Measurements from ENCODE around the gene PZP. TPM values are rescaled to one million over a fixed set of nuclear protein-coding genes. Genes with fewer than 3 reads are reported as not detected.
"Not testable (repeated sequence)": the region's sequence is repeated elsewhere in the genome, so short reads cannot be mapped to it uniquely, and the experiment has no call there.

Gene PZP
- total and polyA plus RNA-seq, 7 donors, result 0.11 to 0.25 (median 0.17) TPM

DNA sequence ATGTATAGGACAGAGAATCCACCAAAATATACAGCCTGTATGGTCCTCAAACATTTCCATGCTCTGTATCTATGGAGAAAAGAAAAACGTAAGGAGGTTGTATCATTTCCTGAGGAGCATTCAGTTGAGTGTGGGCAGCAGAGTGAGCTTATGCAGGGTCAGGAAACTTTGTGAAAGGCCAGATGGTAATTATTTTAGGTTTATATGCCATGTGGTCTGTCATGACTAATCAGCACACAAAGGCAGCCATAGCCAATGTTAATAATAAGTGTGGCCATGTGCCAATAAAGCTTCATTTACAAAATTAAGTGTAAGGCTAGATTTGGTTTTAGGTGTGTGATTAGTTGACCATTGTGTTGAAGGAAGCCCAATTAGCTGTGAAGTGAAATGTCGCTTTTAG is 59.3 kb downstream of the PZP start:
- peaks cover 8% of the 10 kb centered on the region for H3K9me3 ChIP-seq
- H3K36me3 ChIP-seq (ENCODE audit: insufficient read depth in 1 of 2, low read depth in 1 of 2), result no peaks in the 10 kb centered on the region
- H3K4me1 ChIP-seq, result no peaks in the 10 kb centered on the region
- WGBS, 3 donors, result 67 to 82% (median 82%) methylated on average over 2 of the region's 2 CpGs
- no peak overlapping the region for H3K27ac ChIP-seq
- ATAC-seq (no peak), DNase-seq (no peak)
- H3K27me3 ChIP-seq (ENCODE audit: insufficient read depth in 3 of 3, low read length in 2 of 3), result no peaks in the 10 kb centered on the region
- H3K4me3 ChIP-seq, result no peak overlapping the region
- intact Hi-C loops (cut with DNase I), result no loop called here
- TF ChIP-seq, protein P1, sequence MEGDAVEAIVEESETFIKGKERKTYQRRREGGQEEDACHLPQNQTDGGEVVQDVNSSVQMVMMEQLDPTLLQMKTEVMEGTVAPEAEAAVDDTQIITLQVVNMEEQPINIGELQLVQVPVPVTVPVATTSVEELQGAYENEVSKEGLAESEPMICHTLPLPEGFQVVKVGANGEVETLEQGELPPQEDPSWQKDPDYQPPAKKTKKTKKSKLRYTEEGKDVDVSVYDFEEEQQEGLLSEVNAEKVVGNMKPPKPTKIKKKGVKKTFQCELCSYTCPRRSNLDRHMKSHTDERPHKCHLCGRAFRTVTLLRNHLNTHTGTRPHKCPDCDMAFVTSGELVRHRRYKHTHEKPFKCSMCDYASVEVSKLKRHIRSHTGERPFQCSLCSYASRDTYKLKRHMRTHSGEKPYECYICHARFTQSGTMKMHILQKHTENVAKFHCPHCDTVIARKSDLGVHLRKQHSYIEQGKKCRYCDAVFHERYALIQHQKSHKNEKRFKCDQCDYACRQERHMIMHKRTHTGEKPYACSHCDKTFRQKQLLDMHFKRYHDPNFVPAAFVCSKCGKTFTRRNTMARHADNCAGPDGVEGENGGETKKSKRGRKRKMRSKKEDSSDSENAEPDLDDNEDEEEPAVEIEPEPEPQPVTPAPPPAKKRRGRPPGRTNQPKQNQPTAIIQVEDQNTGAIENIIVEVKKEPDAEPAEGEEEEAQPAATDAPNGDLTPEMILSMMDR (IDR thresholded peaks at IDR 0.05), result no peak

DNA sequence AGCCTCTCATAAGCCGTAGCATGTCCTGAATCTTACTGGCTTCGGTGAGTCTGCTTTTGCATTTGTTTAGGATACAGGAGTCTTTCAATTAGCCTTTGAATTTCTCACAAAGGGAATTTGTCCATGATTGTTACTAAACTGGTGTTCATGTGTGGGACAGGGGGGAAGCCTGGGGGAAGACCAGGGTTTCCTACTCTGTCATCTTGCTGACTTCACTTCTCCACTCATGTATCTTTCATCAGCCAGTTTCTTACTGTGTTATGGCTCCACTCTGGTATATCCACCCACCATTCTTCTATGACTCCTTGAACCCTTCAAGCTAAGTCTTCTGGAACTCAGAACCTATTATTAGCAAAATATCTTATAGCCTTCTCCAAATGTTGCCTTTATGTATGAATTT is 60.7 kb downstream of the PZP start:
- Histone ChIP-seq H3K4me3 (no peak overlapping the region), H3K9me3 (peaks cover 8% of the 10 kb centered on the region), H3K27me3 (ENCODE audit: insufficient read depth in 3 of 3, low read length in 2 of 3) (no peaks in the 10 kb centered on the region), H3K36me3 (ENCODE audit: insufficient read depth in 1 of 2, low read depth in 1 of 2) (no peaks in the 10 kb centered on the region), H3K4me1 (no peaks in the 10 kb centered on the region), H3K27ac (no peak overlapping the region)
- intact Hi-C loops (cut with DNase I), result no loop called here
- 92 to 100% (median 96%) methylated on average over 2 of the region's 2 CpGs for WGBS, 3 donors
- ATAC-seq (no peak), DNase-seq (no peak)
- TF ChIP-seq, protein P1 (IDR thresholded peaks at IDR 0.05), result no peak

DNA sequence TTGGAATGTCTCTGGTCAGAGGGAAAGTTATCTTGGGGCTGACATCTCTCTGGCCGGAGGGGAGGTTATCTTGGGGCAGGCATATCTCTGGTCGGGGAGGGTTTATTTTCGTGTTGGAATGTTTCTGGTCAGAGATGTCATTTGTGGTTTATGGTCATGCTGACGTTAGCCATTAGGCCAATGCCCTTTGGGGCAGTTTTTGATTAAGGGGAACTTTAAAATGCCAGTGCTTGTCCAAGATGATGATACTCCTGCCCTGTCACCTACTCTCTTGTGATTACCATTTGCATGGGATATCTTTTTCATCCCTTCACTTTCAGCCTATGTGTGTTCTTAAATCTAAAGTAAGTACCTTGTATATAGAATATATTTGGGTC is 63.5 kb downstream of the PZP start:
- Histone ChIP-seq H3K4me3 (no peak overlapping the region), H3K9me3 (peaks cover 8% of the 10 kb centered on the region), H3K4me1 (no peaks in the 10 kb centered on the region), H3K36me3 (ENCODE audit: insufficient read depth in 1 of 2, low read depth in 1 of 2) (no peaks in the 10 kb centered on the region), H3K27ac (no peak overlapping the region), H3K27me3 (ENCODE audit: insufficient read depth in 3 of 3, low read length in 2 of 3) (no peaks in the 10 kb centered on the region)
- WGBS, 3 donors, result 20 to 39% (median 30%) methylated on average over 4 of the region's 4 CpGs
- DNase-seq (no peak), ATAC-seq (no peak)
- TF ChIP-seq, protein P1 (IDR thresholded peaks at IDR 0.05), result no peak
- intact Hi-C loops (cut with DNase I), result no loop called here

DNA sequence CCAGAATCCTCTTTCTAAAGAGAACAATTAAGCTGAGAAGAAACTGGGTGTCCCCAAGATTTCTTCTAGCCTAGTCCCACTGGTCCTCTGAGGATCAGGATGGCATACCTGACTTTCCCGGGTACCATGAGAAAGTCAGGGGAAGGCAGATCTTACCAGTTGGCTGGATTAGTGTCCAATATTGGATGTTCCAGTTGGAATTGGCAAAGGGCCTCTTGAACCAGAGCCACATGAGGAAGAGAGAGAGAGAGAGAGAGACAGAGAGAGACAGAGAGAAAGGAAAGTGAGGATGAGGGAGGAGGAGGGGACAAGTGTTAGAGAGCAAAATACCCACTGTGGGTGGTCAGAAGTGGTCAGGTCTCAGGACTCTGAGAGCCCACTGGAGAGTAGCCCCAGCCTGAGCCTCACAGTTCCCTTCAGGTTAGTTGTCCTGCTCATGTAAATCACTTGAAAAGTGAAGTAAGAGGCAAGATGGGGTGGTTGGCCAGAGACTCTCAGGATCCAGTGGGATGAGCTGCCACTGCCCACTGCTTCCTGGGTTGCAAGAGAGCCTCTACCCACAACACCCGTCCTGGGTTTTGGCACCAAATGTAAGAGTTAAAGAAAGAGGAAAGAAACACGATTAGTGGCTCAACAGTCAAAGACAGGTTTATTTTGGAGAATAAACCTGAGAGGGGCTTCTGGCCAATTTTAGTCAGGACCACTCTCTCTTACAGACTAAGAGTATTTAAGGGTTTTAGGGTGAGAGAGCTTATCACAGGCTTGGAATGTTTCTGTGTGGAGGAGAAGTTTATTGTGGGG is 64.1 kb downstream of the PZP start:
- ATAC-seq (no peak), DNase-seq (no peak)
- 64 to 82% (median 68%) methylated on average over 3 of the region's 3 CpGs for WGBS, 3 donors
- intact Hi-C loops (cut with DNase I), result no loop called here
- Histone ChIP-seq H3K4me3 (no peak overlapping the region), H3K27me3 (ENCODE audit: insufficient read depth in 3 of 3, low read length in 2 of 3) (no peaks in the 10 kb centered on the region), H3K27ac (no peak overlapping the region), H3K4me1 (no peaks in the 10 kb centered on the region), H3K36me3 (ENCODE audit: insufficient read depth in 1 of 2, low read depth in 1 of 2) (no peaks in the 10 kb centered on the region), H3K9me3 (peaks cover 8% of the 10 kb centered on the region)
- TF ChIP-seq, protein P1 (IDR thresholded peaks at IDR 0.05), result no peak

DNA sequence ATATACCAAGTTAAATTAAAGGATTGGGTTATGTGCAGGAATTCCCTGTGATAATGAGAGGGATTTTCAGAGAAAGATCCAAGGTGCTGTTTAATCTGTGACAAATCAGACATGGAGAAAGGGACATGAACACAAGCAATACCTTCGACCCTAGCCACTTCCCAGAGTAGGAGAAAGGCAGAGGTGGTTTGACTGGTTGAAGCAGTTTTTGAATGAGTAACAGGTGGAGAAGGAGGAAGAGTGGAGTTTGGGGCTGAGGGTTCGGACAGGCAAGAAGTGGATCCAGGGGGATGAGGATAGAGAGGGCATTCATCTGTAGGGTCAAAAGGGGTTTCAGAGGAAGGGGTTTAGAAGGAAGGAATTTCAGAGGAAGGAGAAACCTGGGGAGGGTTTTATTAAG is 65.1 kb downstream of the PZP start:
- peaks cover 8% of the 10 kb centered on the region for H3K9me3 ChIP-seq
- no peaks in the 10 kb centered on the region for H3K36me3 ChIP-seq (ENCODE audit: insufficient read depth in 1 of 2, low read depth in 1 of 2)
- ATAC-seq (no peak), DNase-seq (no peak)
- 58 to 82% (median 72%) methylated on average over 2 of the region's 2 CpGs for WGBS, 3 donors
- no peaks in the 10 kb centered on the region for H3K27me3 ChIP-seq (ENCODE audit: insufficient read depth in 3 of 3, low read length in 2 of 3)
- TF ChIP-seq, protein P1 (IDR thresholded peaks at IDR 0.05), result no peak
- intact Hi-C loops (cut with DNase I), result no loop called here
- H3K4me1 ChIP-seq, result no peaks in the 10 kb centered on the region
- no peak overlapping the region for H3K4me3 ChIP-seq
- no peak overlapping the region for H3K27ac ChIP-seq

DNA sequence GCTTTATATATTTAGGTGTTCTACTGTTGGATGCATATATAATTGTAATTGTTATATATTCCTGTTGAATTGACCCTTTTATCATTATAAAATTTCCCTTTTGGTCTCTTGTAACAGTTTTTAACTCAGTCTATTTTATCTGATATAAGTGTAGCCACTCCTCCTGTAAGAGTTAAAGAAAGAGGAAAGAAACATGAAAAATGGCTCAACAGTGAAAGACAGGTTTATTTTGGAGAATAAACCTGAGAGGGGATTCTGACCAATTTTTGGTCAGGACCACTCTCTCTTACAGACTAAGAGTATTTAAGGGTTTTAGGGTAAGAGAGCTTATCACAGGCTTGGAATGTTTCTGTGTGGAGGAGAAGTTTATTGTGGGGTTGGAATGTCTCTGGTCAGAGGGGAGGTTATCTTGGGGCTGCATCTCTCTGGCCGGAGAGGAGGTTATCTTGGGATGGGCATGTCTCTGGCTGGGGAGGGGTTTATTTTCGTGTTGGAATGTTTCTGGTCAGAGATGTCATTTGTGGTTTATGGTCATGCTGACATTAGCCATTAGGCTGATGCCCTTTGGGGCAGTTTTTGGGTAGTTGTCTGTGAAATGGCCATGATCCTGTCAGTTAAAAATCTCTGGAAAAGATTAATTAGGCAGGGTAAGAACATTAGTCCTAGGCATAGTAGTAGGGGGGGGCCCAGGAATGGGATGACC is 68.5 kb downstream of the PZP start:
- DNase-seq; intact Hi-C loops (cut with DNase I): not testable (repeated sequence)
- WGBS, 3 donors, result 37 to 55% (median 46%) methylated on average over 2 of the region's 2 CpGs

More for the DNA sequence above, 68.5 kb downstream of the PZP start:
- H3K4me1 ChIP-seq; H3K36me3 ChIP-seq (ENCODE audit: insufficient read depth in 1 of 2, low read depth in 1 of 2); ATAC-seq; H3K27ac ChIP-seq; H3K4me3 ChIP-seq; H3K9me3 ChIP-seq; H3K27me3 ChIP-seq (ENCODE audit: insufficient read depth in 3 of 3, low read length in 2 of 3): not testable (repeated sequence)

Data from psoas muscle (tissue), 8 donors.